Measurements from ENCODE around the gene ANKRD6. TPM values are rescaled to one million over a fixed set of nuclear protein-coding genes. Genes with fewer than 3 reads are reported as not detected.
A peak's percentile ranks its signal among the peaks of the same experiment; 100 is the strongest.

ANKRD6 gene
- total RNA-seq, 1 experiment from 2014 or later = 2.4 TPM

GRCh38 chr6:89411145-89412070 lies 21.5 kb upstream of the ANKRD6 start:
- DNase-seq (ENCODE audit: low read depth, low spot score) (no peak), ATAC-seq (peak; percentile 77)
- TF ChIP-seq SIN3A (IDR thresholded peaks at IDR 0.05; ENCODE audit: borderline replicate concordance, insufficient read depth, low read depth, low read length) = no peak
- TF ChIP-seq REST (IDR thresholded peaks at IDR 0.05; ENCODE audit: insufficient read depth in 1 of 2, low read depth in 2 of 2, low read length in 1 of 2) = no peak
- TF ChIP-seq POLR2AphosphoS5 (IDR thresholded peaks at IDR 0.05; ENCODE audit: low read depth, low read length) = no peak
- no peak for TF ChIP-seq CTCF (IDR thresholded peaks at IDR 0.05)
- in situ Hi-C loops (cut with HindIII; ENCODE audit: low pct_unique_long_range_greater_than_20kb, low sequenced_read_pairs) (no loop called here), intact Hi-C loops (cut with micrococcal nuclease; ENCODE audit: unreplicated experiment) (no loop called here)
- BruUV-seq (replicated peaks) = TSS peak; percentile 73
- ChIA-PET CTCF (interaction anchor here (0.6 to 0.7 kb wide), 2 partner anchors 152 to 170 kb away, joined by 3 read pairs; no protein-coding TSS in a partner anchor), POLR2A (interaction anchor here (0.5 to 0.6 kb wide), 3 partner anchors 10 to 152 kb away, joined by 5 to 10 read pairs (median 6); no protein-coding TSS in a partner anchor)
- H3K27ac ChIP-seq (ENCODE audit: low read length) = peak overlapping the region; percentile 7; the same call in 1 of the 2 replicates
- H3K9me3 ChIP-seq (ENCODE audit: control insufficient read depth, insufficient read depth, low read depth, low read length) = no peaks in the 10 kb centered on the region
- no peaks in the 10 kb centered on the region; the same call in 1 of the 2 replicates for H3K27me3 ChIP-seq (ENCODE audit: control insufficient read depth, insufficient read depth, low read length)
- H3K36me3 ChIP-seq (ENCODE audit: control insufficient read depth, insufficient read depth, low read length) = no peaks in the 10 kb centered on the region
- peak overlapping the region; percentile 50 to 56 for H3K4me3 ChIP-seq (ENCODE audit: low read depth in 2 of 2, low read length in 2 of 2)
- peaks cover 7% of the 10 kb centered on the region for H3K4me1 ChIP-seq (ENCODE audit: control insufficient read depth, insufficient read depth, low read length)

- Histone ChIP-seq H3K27ac (ENCODE audit: low read length) (peak within 1 kb of the TSS; percentile 7; the same call in 1 of the 2 replicates), H3K36me3 (ENCODE audit: control insufficient read depth, insufficient read depth, low read length) (no peaks in the 10 kb centered on the region), H3K4me1 (ENCODE audit: control insufficient read depth, insufficient read depth, low read length) (peaks cover 7% of the 10 kb centered on the region), H3K9me3 (ENCODE audit: control insufficient read depth, insufficient read depth, low read depth, low read length) (no peaks in the 10 kb centered on the region), H3K4me3 (ENCODE audit: low read depth in 2 of 2, low read length in 2 of 2) (peak within 1 kb of the TSS; percentile 50 to 56), H3K27me3 (ENCODE audit: control insufficient read depth, insufficient read depth, low read length) (no peaks in the 10 kb centered on the region; the same call in 1 of the 2 replicates)
- in situ Hi-C loops (cut with HindIII; ENCODE audit: low pct_unique_long_range_greater_than_20kb, low sequenced_read_pairs) = no loop called here
- no TSS peak for BruUV-seq (replicated peaks)
- TF ChIP-seq CTCF (IDR thresholded peaks at IDR 0.05) (no peak), SIN3A (IDR thresholded peaks at IDR 0.05; ENCODE audit: borderline replicate concordance, insufficient read depth, low read depth, low read length) (0 out of 2 replicates have a peak, but pooled peaks have one; percentile 32)
- CTCF ChIA-PET = interaction anchor here (0.6 kb wide), 1 partner anchor 224 kb away, joined by 4 read pairs; no protein-coding TSS in a partner anchor
- no peak for DNase-seq (ENCODE audit: low read depth, low spot score)
- intact Hi-C loops (cut with micrococcal nuclease; ENCODE audit: unreplicated experiment) = no loop called here
- peak; percentile 86 for ATAC-seq
- POLR2A ChIA-PET = interaction anchor here (0.6 kb wide), 2 partner anchors 61 to 153 kb away, joined by 6 to 10 read pairs; no protein-coding TSS in a partner anchor
Measured at GRCh38 chr6:89412071-89413005, 20.6 kb upstream of the ANKRD6 start, which contains the start of gene RRAGD. Gene RRAGD, minus strand, starts transcription at chr6:89412273. Its CDS starts 280 bp downstream, at chr6:89411993.
